ENCODE data around the gene DLX5.

DLX5 gene

GRCh38 chr7:97009753-97010732 is 14.6 kb downstream of the DLX5 start:
- TF ChIP-seq SIN3A (IDR thresholded peaks at IDR 0.05; ENCODE audit: borderline replicate concordance, insufficient read depth, low read length), result no peak
- no peak for TF ChIP-seq POLR2AphosphoS5 (IDR thresholded peaks at IDR 0.05; ENCODE audit: low read depth, low read length)
- no peak for TF ChIP-seq TAF1 (IDR thresholded peaks at IDR 0.05; ENCODE audit: borderline replicate concordance, insufficient read depth, low read length)
- no peak for TF ChIP-seq REST (IDR thresholded peaks at IDR 0.05; ENCODE audit: insufficient read depth in 1 of 2, low read depth in 2 of 2, low read length in 2 of 2)
- no peak for TF ChIP-seq FOXP2 (optimal IDR thresholded peaks at IDR 0.05; ENCODE audit: borderline replicate concordance, extremely low read depth, extremely low read length, insufficient read depth)

DNA sequence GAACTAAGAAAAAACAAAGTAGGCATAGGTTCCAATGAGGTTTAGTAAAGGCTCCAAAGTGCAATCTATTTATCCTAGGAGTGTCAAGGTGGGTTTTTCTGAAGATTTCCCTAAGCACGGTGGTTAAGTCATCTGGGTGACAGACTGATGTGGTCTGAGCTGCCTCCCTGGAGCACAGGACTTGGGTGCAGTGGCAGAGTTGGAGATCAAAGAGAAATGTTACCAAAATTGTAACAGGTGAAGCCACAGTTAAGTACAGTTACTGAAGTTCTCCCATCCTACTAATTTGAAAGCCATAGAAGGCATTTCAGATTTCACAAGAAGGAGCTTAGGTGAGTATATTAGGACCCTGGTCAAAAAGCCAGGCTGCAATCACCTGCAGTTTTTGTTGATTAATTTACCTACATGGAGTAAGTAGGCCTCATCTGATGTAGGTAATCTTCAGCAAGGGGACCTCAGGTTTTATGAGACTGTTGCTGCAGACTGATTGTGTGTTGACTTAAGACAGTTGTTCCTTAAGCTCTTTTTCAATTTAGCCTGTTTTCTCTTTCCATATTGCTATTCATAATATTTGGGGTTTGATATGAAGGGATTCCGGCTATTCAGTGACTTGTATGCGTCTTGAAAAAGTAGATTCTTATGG is 16.2 kb downstream of the DLX5 start:
- TF ChIP-seq POLR2AphosphoS5 (IDR thresholded peaks at IDR 0.05; ENCODE audit: low read depth, low read length) (no peak), SIN3A (IDR thresholded peaks at IDR 0.05; ENCODE audit: borderline replicate concordance, insufficient read depth, low read length) (no peak), FOXP2 (optimal IDR thresholded peaks at IDR 0.05; ENCODE audit: borderline replicate concordance, extremely low read depth, extremely low read length, insufficient read depth) (no peak), REST (IDR thresholded peaks at IDR 0.05; ENCODE audit: insufficient read depth in 1 of 2, low read depth in 2 of 2, low read length in 2 of 2) (no peak), TAF1 (IDR thresholded peaks at IDR 0.05; ENCODE audit: borderline replicate concordance, insufficient read depth, low read length) (no peak)

GRCh38 chr7:97007583-97007861 is 17.1 kb downstream of the DLX5 start:
- TF ChIP-seq SIN3A (IDR thresholded peaks at IDR 0.05; ENCODE audit: borderline replicate concordance, insufficient read depth, low read length), result no peak
- TF ChIP-seq FOXP2 (optimal IDR thresholded peaks at IDR 0.05; ENCODE audit: borderline replicate concordance, extremely low read depth, extremely low read length, insufficient read depth), result no peak
- no peak for TF ChIP-seq REST (IDR thresholded peaks at IDR 0.05; ENCODE audit: insufficient read depth in 1 of 2, low read depth in 2 of 2, low read length in 2 of 2)
- no peak for TF ChIP-seq POLR2AphosphoS5 (IDR thresholded peaks at IDR 0.05; ENCODE audit: low read depth, low read length)

- TF ChIP-seq REST (IDR thresholded peaks at IDR 0.05; ENCODE audit: insufficient read depth in 1 of 2, low read depth in 2 of 2, low read length in 2 of 2) (no peak), SIN3A (IDR thresholded peaks at IDR 0.05; ENCODE audit: borderline replicate concordance, insufficient read depth, low read length) (no peak), POLR2AphosphoS5 (IDR thresholded peaks at IDR 0.05; ENCODE audit: low read depth, low read length) (no peak)
Observed at GRCh38 chr7:97006816-97007582, 17.6 kb downstream of the DLX5 start.

All from PFSK-1 (cell line).